ENCODE measurements around the gene HYCC1. TPM values are rescaled to one million over a fixed set of nuclear protein-coding genes. Genes with fewer than 3 reads are reported as not detected.
"Not testable (repeated sequence)": the region's sequence is repeated elsewhere in the genome, so short reads cannot be mapped to it uniquely, and the experiment has no call there.

The HYCC1 gene
- total and polyA plus RNA-seq, 2 donors (not counting 3 experiments of a cell fraction or from before 2014, with no cell fraction given): 14.5 to 51.8 TPM

DNA sequence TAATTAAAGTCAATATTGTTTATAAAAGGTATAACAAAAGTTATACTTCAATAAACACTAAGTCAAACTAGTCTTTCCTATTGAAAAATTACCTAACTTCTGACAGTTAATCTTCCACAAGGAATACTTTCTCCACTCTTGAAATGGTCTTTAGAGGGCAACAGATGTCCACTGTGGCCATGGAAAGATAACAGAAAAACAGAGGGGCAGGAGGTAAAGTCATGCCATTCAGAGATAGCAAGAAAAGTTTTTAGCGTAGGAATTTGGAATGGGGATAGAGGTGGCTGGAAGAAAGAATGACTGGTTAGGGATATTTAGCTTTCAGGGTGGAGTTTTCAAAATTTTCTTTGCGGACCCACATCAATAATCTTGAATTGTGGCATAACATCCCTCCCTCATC is 34.7 kb downstream of the HYCC1 start:
- CTCF ChIA-PET: interaction anchor here (1.1 kb wide), 1 partner anchor 28 kb away, joined by 3 read pairs; no protein-coding TSS in a partner anchor
- FAIRE-seq: no peak
- H3K27ac ChIP-seq (ENCODE audit: insufficient read depth, low read depth, low read length): no peak overlapping the region
- no peak overlapping the region for H2AFZ ChIP-seq (ENCODE audit: low read depth, low read length)
- H3K27me3 ChIP-seq (ENCODE audit: control insufficient read depth in 2 of 2, insufficient read depth in 2 of 2, low read length in 2 of 2): no peaks in the 10 kb centered on the region
- H3K4me2 ChIP-seq (ENCODE audit: insufficient read depth, low read length): no peak overlapping the region
- H4K20me1 ChIP-seq (replicated peaks; ENCODE audit: control insufficient read depth, extremely low read depth, insufficient read depth, low read length): no peaks in the 10 kb centered on the region
- no peak overlapping the region for H3K4me3 ChIP-seq (replicated peaks in 1 of 3; ENCODE audit: insufficient read depth in 1 of 3, low read depth in 1 of 3, low read length in 3 of 3)
- dilution Hi-C loops (cut with MboI; ENCODE audit: extremely low pct_ligation_motif_present, low sequenced_read_pairs) (no loop called here), intact Hi-C loops (cut with micrococcal nuclease) (no loop called here)
- BruUV-seq (replicated peaks): no TSS peak
- H3K9me3 ChIP-seq (replicated peaks; ENCODE audit: control insufficient read depth, insufficient read depth, low read length): no peaks in the 10 kb centered on the region
- no peak overlapping the region for H3K9ac ChIP-seq (replicated peaks; ENCODE audit: extremely low read depth, insufficient read depth, low read length)
- DNase-seq (ENCODE audit: low read depth, low spot score): no peak
- POLR2A ChIA-PET: no interaction called here
- TF ChIP-seq, protein P1, sequence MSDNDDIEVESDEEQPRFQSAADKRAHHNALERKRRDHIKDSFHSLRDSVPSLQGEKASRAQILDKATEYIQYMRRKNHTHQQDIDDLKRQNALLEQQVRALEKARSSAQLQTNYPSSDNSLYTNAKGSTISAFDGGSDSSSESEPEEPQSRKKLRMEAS (IDR thresholded peaks at IDR 0.05; ENCODE audit: insufficient read depth, insufficient read length): no peak
- TF ChIP-seq, protein P2, sequence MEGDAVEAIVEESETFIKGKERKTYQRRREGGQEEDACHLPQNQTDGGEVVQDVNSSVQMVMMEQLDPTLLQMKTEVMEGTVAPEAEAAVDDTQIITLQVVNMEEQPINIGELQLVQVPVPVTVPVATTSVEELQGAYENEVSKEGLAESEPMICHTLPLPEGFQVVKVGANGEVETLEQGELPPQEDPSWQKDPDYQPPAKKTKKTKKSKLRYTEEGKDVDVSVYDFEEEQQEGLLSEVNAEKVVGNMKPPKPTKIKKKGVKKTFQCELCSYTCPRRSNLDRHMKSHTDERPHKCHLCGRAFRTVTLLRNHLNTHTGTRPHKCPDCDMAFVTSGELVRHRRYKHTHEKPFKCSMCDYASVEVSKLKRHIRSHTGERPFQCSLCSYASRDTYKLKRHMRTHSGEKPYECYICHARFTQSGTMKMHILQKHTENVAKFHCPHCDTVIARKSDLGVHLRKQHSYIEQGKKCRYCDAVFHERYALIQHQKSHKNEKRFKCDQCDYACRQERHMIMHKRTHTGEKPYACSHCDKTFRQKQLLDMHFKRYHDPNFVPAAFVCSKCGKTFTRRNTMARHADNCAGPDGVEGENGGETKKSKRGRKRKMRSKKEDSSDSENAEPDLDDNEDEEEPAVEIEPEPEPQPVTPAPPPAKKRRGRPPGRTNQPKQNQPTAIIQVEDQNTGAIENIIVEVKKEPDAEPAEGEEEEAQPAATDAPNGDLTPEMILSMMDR (IDR thresholded peaks at IDR 0.05; ENCODE audit: extremely low read depth in 1 of 2, insufficient read depth in 1 of 2, low read depth in 1 of 2, low read length in 2 of 2): no peak
- no peak for TF ChIP-seq POLR2A (IDR thresholded peaks at IDR 0.05; ENCODE audit: low read depth, low read length)
- TF ChIP-seq FOS (IDR thresholded peaks at IDR 0.05; ENCODE audit: borderline replicate concordance, insufficient read depth, low read length): no peak
- TF ChIP-seq EZH2 (IDR thresholded peaks at IDR 0.05; ENCODE audit: borderline replicate concordance, low read depth, low read length, severe bottlenecking): no peak
- no peak for TF ChIP-seq GATA2 (IDR thresholded peaks at IDR 0.05; ENCODE audit: insufficient read depth, insufficient read length, low read depth, low read length)
- no peak for TF ChIP-seq POLR2AphosphoS5 (IDR thresholded peaks at IDR 0.05; ENCODE audit: insufficient read depth, low read depth, low read length)
- no peak for TF ChIP-seq JUN (IDR thresholded peaks at IDR 0.05; ENCODE audit: borderline replicate concordance, insufficient read depth, insufficient read length, low read depth)
- no peak for TF ChIP-seq MYC (IDR thresholded peaks at IDR 0.05; ENCODE audit: low read depth, low read length)
- H3K9me1 ChIP-seq (replicated peaks; ENCODE audit: control insufficient read depth, extremely low read depth, insufficient read depth, low read length): no peaks in the 10 kb centered on the region
- H3K4me1 ChIP-seq (ENCODE audit: control insufficient read depth, extremely low read depth, insufficient read depth, low read length): peaks cover 21% of the 10 kb centered on the region
- peaks cover 3% of the 10 kb centered on the region for H3K79me2 ChIP-seq (ENCODE audit: control insufficient read depth, insufficient read depth, low read length)
- peaks cover 0 to 2% of the 10 kb centered on the region in 2 experiments for H3K36me3 ChIP-seq (ENCODE audit: control insufficient read depth in 2 of 2, extremely low read depth in 1 of 2, insufficient read depth in 2 of 2, low read length in 2 of 2)

DNA sequence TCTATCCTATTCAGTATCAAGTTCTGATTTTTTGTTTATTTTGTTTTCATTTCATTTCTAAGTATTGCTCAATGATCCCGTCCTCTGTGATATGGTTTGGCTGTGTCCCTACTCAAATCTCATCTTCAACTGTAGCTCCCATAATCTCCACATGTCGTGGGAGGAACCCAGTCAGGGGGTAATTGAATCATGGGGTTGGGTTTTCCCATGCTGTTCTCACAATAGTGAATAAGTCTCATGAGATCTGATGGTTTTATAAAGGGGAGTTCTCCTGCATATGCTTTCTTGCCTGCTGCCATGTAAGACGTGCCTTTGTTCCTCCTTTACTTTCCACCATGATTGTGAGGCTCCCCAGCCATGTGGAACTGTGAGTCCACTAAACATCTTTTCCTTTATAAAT is 39.3 kb downstream of the HYCC1 start:
- H3K4me1 ChIP-seq (ENCODE audit: control insufficient read depth, extremely low read depth, insufficient read depth, low read length); H3K36me3 ChIP-seq (ENCODE audit: control insufficient read depth in 2 of 2, extremely low read depth in 1 of 2, insufficient read depth in 2 of 2, low read length in 2 of 2); H3K4me2 ChIP-seq (ENCODE audit: insufficient read depth, low read length); H3K79me2 ChIP-seq (ENCODE audit: control insufficient read depth, insufficient read depth, low read length); CTCF ChIA-PET; H4K20me1 ChIP-seq (replicated peaks; ENCODE audit: control insufficient read depth, extremely low read depth, insufficient read depth, low read length); dilution Hi-C loops (cut with MboI; ENCODE audit: extremely low pct_ligation_motif_present, low sequenced_read_pairs); H3K9me1 ChIP-seq (replicated peaks; ENCODE audit: control insufficient read depth, extremely low read depth, insufficient read depth, low read length); DNase-seq (ENCODE audit: low read depth, low spot score); FAIRE-seq; BruUV-seq (replicated peaks); H3K27ac ChIP-seq (ENCODE audit: insufficient read depth, low read depth, low read length); POLR2A ChIA-PET; H3K4me3 ChIP-seq (replicated peaks in 1 of 3; ENCODE audit: insufficient read depth in 1 of 3, low read depth in 1 of 3, low read length in 3 of 3); H3K9me3 ChIP-seq (replicated peaks; ENCODE audit: control insufficient read depth, insufficient read depth, low read length); H3K9ac ChIP-seq (replicated peaks; ENCODE audit: extremely low read depth, insufficient read depth, low read length); intact Hi-C loops (cut with micrococcal nuclease); H3K27me3 ChIP-seq (ENCODE audit: control insufficient read depth in 2 of 2, insufficient read depth in 2 of 2, low read length in 2 of 2); H2AFZ ChIP-seq (ENCODE audit: low read depth, low read length): not testable (repeated sequence)

All from endothelial cell of umbilical vein (primary cell).